Measurements from ENCODE around the gene OR52H1. TPM values are rescaled to one million over a fixed set of nuclear protein-coding genes. Genes with fewer than 3 reads are reported as not detected.
"Not testable (repeated sequence)": the region's sequence is repeated elsewhere in the genome, so short reads cannot be mapped to it uniquely, and the experiment has no call there.

The OR52H1 gene
- polyA plus RNA-seq, 1 of the 3 experiments (the other 2 are of a cell fraction) = not detected

- H3K4me3 ChIP-seq (ENCODE audit: low read depth in 2 of 2, low read length in 1 of 2); H3K9me2 ChIP-seq; H2AFZ ChIP-seq (ENCODE audit: low read depth); H3K36me3 ChIP-seq (replicated peaks in 1 of 2; ENCODE audit: control insufficient read depth in 1 of 2, insufficient read depth in 2 of 2, low read length in 1 of 2); POLR2A ChIA-PET; H3K9ac ChIP-seq; H4K20me1 ChIP-seq (ENCODE audit: insufficient read depth); DNase-seq; H3K4me2 ChIP-seq; CTCF ChIA-PET; H3K79me2 ChIP-seq (ENCODE audit: insufficient read depth); H3K9me3 ChIP-seq; H3F3A ChIP-seq (replicated peaks; ENCODE audit: insufficient read depth); H3K4me1 ChIP-seq (ENCODE audit: control insufficient read depth in 1 of 2, insufficient read depth in 2 of 2, low read depth in 1 of 2, low read length in 1 of 2); H3K27ac ChIP-seq (ENCODE audit: low read depth in 2 of 2, low read length in 1 of 2): not testable (repeated sequence)
- whole genome bisulfite sequencing (ENCODE audit: low lambda C conversion rate) = 81% methylated on average over 6 of the region's 31 CpGs
- peaks cover 16% of the 10 kb centered on the region for H3K27me3 ChIP-seq (ENCODE audit: insufficient read depth)
These were observed 41.6 kb upstream of the OR52H1 start for GRCh38 chr11:5589906-5590305.

GRCh38 chr11:5584458-5584857 is 36.1 kb upstream of the OR52H1 start:
- CTCF ChIA-PET; H3F3A ChIP-seq (replicated peaks; ENCODE audit: insufficient read depth); H3K36me3 ChIP-seq (replicated peaks in 1 of 2; ENCODE audit: control insufficient read depth in 1 of 2, insufficient read depth in 2 of 2, low read length in 1 of 2); H4K20me1 ChIP-seq (ENCODE audit: insufficient read depth); DNase-seq; H3K9ac ChIP-seq; H3K79me2 ChIP-seq (ENCODE audit: insufficient read depth); H2AFZ ChIP-seq (ENCODE audit: low read depth); H3K4me1 ChIP-seq (ENCODE audit: control insufficient read depth in 1 of 2, insufficient read depth in 2 of 2, low read depth in 1 of 2, low read length in 1 of 2); H3K9me2 ChIP-seq; POLR2A ChIA-PET; H3K9me3 ChIP-seq; H3K4me2 ChIP-seq; H3K4me3 ChIP-seq (ENCODE audit: low read depth in 2 of 2, low read length in 1 of 2); H3K27ac ChIP-seq (ENCODE audit: low read depth in 2 of 2, low read length in 1 of 2): not testable (repeated sequence)
- WGBS (ENCODE audit: low lambda C conversion rate) = 18% methylated on average over 5 of the region's 5 CpGs
- H3K27me3 ChIP-seq (ENCODE audit: insufficient read depth) = peaks cover 24% of the 10 kb centered on the region; the same call in 1 of the 2 replicates

GRCh38 chr11:5581014-5581413 is 32.7 kb upstream of the OR52H1 start:
- Histone ChIP-seq H3K9ac (no peak overlapping the region), H2AFZ (ENCODE audit: low read depth) (no peak overlapping the region), H3K79me2 (ENCODE audit: insufficient read depth) (no peaks in the 10 kb centered on the region), H3K27me3 (ENCODE audit: insufficient read depth) (peaks cover 29% of the 10 kb centered on the region), H3K9me3 (no peaks in the 10 kb centered on the region), H3K27ac (ENCODE audit: low read depth in 2 of 2, low read length in 1 of 2) (no peak overlapping the region), H3F3A (replicated peaks; ENCODE audit: insufficient read depth) (no peaks in the 10 kb centered on the region), H3K9me2 (no peaks in the 10 kb centered on the region), H3K4me1 (ENCODE audit: control insufficient read depth in 1 of 2, insufficient read depth in 2 of 2, low read depth in 1 of 2, low read length in 1 of 2) (no peaks in the 10 kb centered on the region), H4K20me1 (ENCODE audit: insufficient read depth) (no peaks in the 10 kb centered on the region), H3K36me3 (replicated peaks in 1 of 2; ENCODE audit: control insufficient read depth in 1 of 2, insufficient read depth in 2 of 2, low read length in 1 of 2) (no peaks in the 10 kb centered on the region), H3K4me3 (ENCODE audit: low read depth in 2 of 2, low read length in 1 of 2) (no peak overlapping the region), H3K4me2 (no peak overlapping the region)
- ChIA-PET POLR2A (no interaction called here), CTCF (no interaction called here)
- TF ChIP-seq POLR2AphosphoS5 (IDR thresholded peaks at IDR 0.05; ENCODE audit: low read depth, low read length) = no peak
- DNase-seq = no peak
- 21% methylated on average over 4 of the region's 4 CpGs for WGBS (ENCODE audit: low lambda C conversion rate)

- Histone ChIP-seq H4K20me1 (ENCODE audit: insufficient read depth) (no peaks in the 10 kb centered on the region), H3K9me2 (no peaks in the 10 kb centered on the region), H3K4me2 (no peak within 1 kb of the TSS), H3K27ac (ENCODE audit: low read depth in 2 of 2, low read length in 1 of 2) (no peak within 1 kb of the TSS), H3K79me2 (ENCODE audit: insufficient read depth) (no peaks in the 10 kb centered on the region), H3K36me3 (replicated peaks in 1 of 2; ENCODE audit: control insufficient read depth in 1 of 2, insufficient read depth in 2 of 2, low read length in 1 of 2) (no peaks in the 10 kb centered on the region), H3K9ac (no peak within 1 kb of the TSS), H3K27me3 (ENCODE audit: insufficient read depth) (peaks cover 29% of the 10 kb centered on the region), H3K4me3 (ENCODE audit: low read depth in 2 of 2, low read length in 1 of 2) (no peak within 1 kb of the TSS), H3K9me3 (no peaks in the 10 kb centered on the region), H3F3A (replicated peaks; ENCODE audit: insufficient read depth) (no peaks in the 10 kb centered on the region), H3K4me1 (ENCODE audit: control insufficient read depth in 1 of 2, insufficient read depth in 2 of 2, low read depth in 1 of 2, low read length in 1 of 2) (no peaks in the 10 kb centered on the region), H2AFZ (ENCODE audit: low read depth) (no peak within 1 kb of the TSS)
- CTCF ChIA-PET = no interaction called here
- no peak for DNase-seq
- no peak for TF ChIP-seq CHD2 (IDR thresholded peaks at IDR 0.05; ENCODE audit: low read length, partially characterized antibody)
- no peak for TF ChIP-seq TCF12 (IDR thresholded peaks at IDR 0.05)
- no peak for TF ChIP-seq RAD21 (IDR thresholded peaks at IDR 0.05; ENCODE audit: low read length)
- no peak for TF ChIP-seq ELF1 (IDR thresholded peaks at IDR 0.05)
- no peak for TF ChIP-seq USF2 (IDR thresholded peaks at IDR 0.05; ENCODE audit: borderline replicate concordance, low read depth, low read length)
- POLR2A ChIA-PET = no interaction called here
- 6% methylated on average over 8 of the region's 8 CpGs for WGBS (ENCODE audit: low lambda C conversion rate)
These were observed 32.2 kb upstream of the OR52H1 start, which contains the start of gene OR52B6 for GRCh38 chr11:5580577-5580976. Gene OR52B6 (plus strand): TSS chr11:5580877. CDS start chr11:5580877, 0 bp downstream.

Data from SK-N-SH (cell line).